Esophagus squamous epithelium (tissue), 4 donors: ENCODE data around the gene CKLF.

Source experiments
- POLR2A ChIP-seq, 4 donors: fragments of 450-650 bp; IDR thresholded peaks; one replicate each; pipeline ENCODE4 v1.6.1; 2017; ENCODE audit warnings: antibody characterized with exemption in 4 of 4, mild to moderate bottlenecking in 4 of 4, moderate library complexity in 3 of 4
- TF ChIP-seq, protein P1 (sequence below), 6 experiments: fragments of 450-650 bp in 4 of 6; fragments of 200-600 bp in 2 of 6; sonication (generic) in 2 of 6; IDR thresholded peaks; one replicate each; pipeline ENCODE4 v1.5.1; 2016 to 2019; ENCODE audit warnings: antibody characterized with exemption in 6 of 6, mild to moderate bottlenecking in 4 of 6, moderate library complexity in 4 of 6

- TF ChIP-seq, protein P1, sequence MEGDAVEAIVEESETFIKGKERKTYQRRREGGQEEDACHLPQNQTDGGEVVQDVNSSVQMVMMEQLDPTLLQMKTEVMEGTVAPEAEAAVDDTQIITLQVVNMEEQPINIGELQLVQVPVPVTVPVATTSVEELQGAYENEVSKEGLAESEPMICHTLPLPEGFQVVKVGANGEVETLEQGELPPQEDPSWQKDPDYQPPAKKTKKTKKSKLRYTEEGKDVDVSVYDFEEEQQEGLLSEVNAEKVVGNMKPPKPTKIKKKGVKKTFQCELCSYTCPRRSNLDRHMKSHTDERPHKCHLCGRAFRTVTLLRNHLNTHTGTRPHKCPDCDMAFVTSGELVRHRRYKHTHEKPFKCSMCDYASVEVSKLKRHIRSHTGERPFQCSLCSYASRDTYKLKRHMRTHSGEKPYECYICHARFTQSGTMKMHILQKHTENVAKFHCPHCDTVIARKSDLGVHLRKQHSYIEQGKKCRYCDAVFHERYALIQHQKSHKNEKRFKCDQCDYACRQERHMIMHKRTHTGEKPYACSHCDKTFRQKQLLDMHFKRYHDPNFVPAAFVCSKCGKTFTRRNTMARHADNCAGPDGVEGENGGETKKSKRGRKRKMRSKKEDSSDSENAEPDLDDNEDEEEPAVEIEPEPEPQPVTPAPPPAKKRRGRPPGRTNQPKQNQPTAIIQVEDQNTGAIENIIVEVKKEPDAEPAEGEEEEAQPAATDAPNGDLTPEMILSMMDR (IDR thresholded peaks at IDR 0.05), result no peak
- TF ChIP-seq POLR2A (IDR thresholded peaks at IDR 0.05), result no peak
These were observed 26.8 kb upstream of the CKLF start for GRCh38 chr16:66525396-66526180.
